HG02885 (cell line): Measurements from ENCODE around the gene QRICH2.
"Not testable (repeated sequence)": the region's sequence is repeated elsewhere in the genome, so short reads cannot be mapped to it uniquely, and the experiment has no call there.

Experiments used
- ATAC-seq: cut with Tn5 transposase; IDR thresholded peaks from one replicate; pipeline ENCODE4 v1.9.1; 2021; ENCODE audit warnings: mild to moderate bottlenecking; ENCODE audit not compliant: unreplicated experiment, poor library complexity

The QRICH2 gene

GRCh38 chr17:76307966-76308338 lies at the start of gene QRICH2:
QRICH2 (minus strand) TSS chr17:76308276; CDS start chr17:76307998, 278 bp downstream.
- no peak for ATAC-seq

GRCh38 chr17:76357597-76358158 lies 49.6 kb upstream of the QRICH2 start:
- no peak for ATAC-seq

- ATAC-seq: no peak
Observed at GRCh38 chr17:76356803-76357456, 48.9 kb upstream of the QRICH2 start.

GRCh38 chr17:76354747-76355310 lies 46.8 kb upstream of the QRICH2 start:
- no peak for ATAC-seq

GRCh38 chr17:76354317-76354729 lies 46.2 kb upstream of the QRICH2 start:
- no peak for ATAC-seq

GRCh38 chr17:76353599-76354316 lies 45.7 kb upstream of the QRICH2 start, which contains the start of gene PRPSAP1:
PRPSAP1 (minus strand) TSS chr17:76353916; CDS start chr17:76353703, 213 bp downstream.
- peak; percentile 91 for ATAC-seq

GRCh38 chr17:76353004-76353598 lies 45.0 kb upstream of the QRICH2 start:
- ATAC-seq: peak; percentile 33

- no peak for ATAC-seq
Observed at GRCh38 chr17:76351526-76352071, 43.5 kb upstream of the QRICH2 start.

- ATAC-seq: no peak
Observed at GRCh38 chr17:76350463-76350862, 42.4 kb upstream of the QRICH2 start.

- ATAC-seq: not testable (repeated sequence)
Observed at GRCh38 chr17:76346936-76347335, 38.9 kb upstream of the QRICH2 start.

- ATAC-seq: no peak
Observed at GRCh38 chr17:76345377-76345974, 37.4 kb upstream of the QRICH2 start.

- no peak for ATAC-seq
Observed at GRCh38 chr17:76343106-76343505, 35.0 kb upstream of the QRICH2 start.

- no peak for ATAC-seq
Observed at GRCh38 chr17:76341301-76341700, 33.2 kb upstream of the QRICH2 start.

- ATAC-seq: no peak
Observed at GRCh38 chr17:76337413-76337777, 29.3 kb upstream of the QRICH2 start.

GRCh38 chr17:76336756-76337412 lies 28.8 kb upstream of the QRICH2 start:
- ATAC-seq: no peak

GRCh38 chr17:76335716-76336381 lies 27.8 kb upstream of the QRICH2 start:
- no peak for ATAC-seq

- ATAC-seq: no peak
Observed at GRCh38 chr17:76333673-76334505, 25.8 kb upstream of the QRICH2 start.

GRCh38 chr17:76331083-76331482 lies 23.0 kb upstream of the QRICH2 start:
- ATAC-seq: no peak
